Retinal pigment epithelial cell (primary cell): ENCODE results near the gene MAGI2.

ENCODE experiments used
- DNase-seq: peaks from one replicate; pipeline ENCODE4 v3.0.0-alpha.2; 2010; ENCODE audit warnings: low read depth
- H3K4me3 ChIP-seq: 2 replicates; pipeline ENCODE4 v1.5.1; 2011; ENCODE audit warnings: mild to moderate bottlenecking, low read length, control low read depth, moderate library complexity
- CTCF ChIP-seq: conservative IDR thresholded peaks from 2 replicates; pipeline ENCODE4 v1.5.1; 2011; ENCODE audit warnings: low read depth, low read length, control low read depth, inconsistent platforms

Gene MAGI2

GRCh38 chr7:79165225-79165624 lies 288.2 kb downstream of the MAGI2 start:
- no peak for TF ChIP-seq CTCF
- no peak overlapping the region for H3K4me3 ChIP-seq
- DNase-seq: no peak

- DNase-seq: no peak
These were observed 294.3 kb downstream of the MAGI2 start for GRCh38 chr7:79159040-79159664.

GRCh38 chr7:79157281-79157680 lies 296.2 kb downstream of the MAGI2 start:
- no peak overlapping the region for H3K4me3 ChIP-seq
- DNase-seq: no peak
- TF ChIP-seq CTCF: no peak

More at GRCh38 chr7:79159040-79159664, 294.3 kb downstream of the MAGI2 start:
- no peak for TF ChIP-seq CTCF
- H3K4me3 ChIP-seq: no peak overlapping the region

- no peak for TF ChIP-seq CTCF
- H3K4me3 ChIP-seq: no peak overlapping the region
- DNase-seq: no peak
These were observed 303.6 kb downstream of the MAGI2 start for GRCh38 chr7:79149831-79150230.

GRCh38 chr7:79142706-79143105 lies 310.8 kb downstream of the MAGI2 start:
- TF ChIP-seq CTCF: no peak
- DNase-seq: no peak
- H3K4me3 ChIP-seq: no peak overlapping the region

- no peak for DNase-seq
- no peak overlapping the region for H3K4me3 ChIP-seq
- TF ChIP-seq CTCF: no peak
These were observed 312.2 kb downstream of the MAGI2 start for GRCh38 chr7:79141252-79141651.

- TF ChIP-seq CTCF: no peak
- peak; percentile 8 for DNase-seq
- no peak overlapping the region for H3K4me3 ChIP-seq
These were observed 315.5 kb downstream of the MAGI2 start for GRCh38 chr7:79137942-79138341.
